GM10847 (cell line): ENCODE results near the gene PLIN1.

ENCODE experiments used
- POLR2A ChIP-seq: IDR thresholded peaks from 2 replicates; pipeline ENCODE4 v1.6.1; 2011; ENCODE audit not compliant: insufficient read length; ENCODE audit errors: extremely low read depth

Gene PLIN1

GRCh38 chr15:89679212-89679611, at the start of gene PLIN1:
Gene PLIN1, minus strand, starts transcription at chr15:89679367. Its CDS starts 1,878 bp downstream, at chr15:89677489.
- no peak for TF ChIP-seq POLR2A

GRCh38 chr15:89728254-89728653, 49.1 kb upstream of the PLIN1 start:
- no peak for TF ChIP-seq POLR2A

GRCh38 chr15:89725064-89725463, 45.9 kb upstream of the PLIN1 start:
- no peak for TF ChIP-seq POLR2A

- no peak for TF ChIP-seq POLR2A
Measured at GRCh38 chr15:89724621-89725020, 45.5 kb upstream of the PLIN1 start.

GRCh38 chr15:89723031-89723430, 43.9 kb upstream of the PLIN1 start:
- no peak for TF ChIP-seq POLR2A

- TF ChIP-seq POLR2A, result no peak
Measured at GRCh38 chr15:89714775-89715174, 35.6 kb upstream of the PLIN1 start.

GRCh38 chr15:89707577-89707976, 28.4 kb upstream of the PLIN1 start:
- TF ChIP-seq POLR2A, result no peak

GRCh38 chr15:89704411-89704810, 25.2 kb upstream of the PLIN1 start:
- no peak for TF ChIP-seq POLR2A

- no peak for TF ChIP-seq POLR2A
Measured at GRCh38 chr15:89695198-89695597, 16.0 kb upstream of the PLIN1 start.

GRCh38 chr15:89693696-89694095, 14.5 kb upstream of the PLIN1 start:
- TF ChIP-seq POLR2A, result no peak

- no peak for TF ChIP-seq POLR2A
Measured at GRCh38 chr15:89693091-89693490, 13.9 kb upstream of the PLIN1 start.

- no peak for TF ChIP-seq POLR2A
Measured at GRCh38 chr15:89690276-89691218, 11.4 kb upstream of the PLIN1 start, which contains the start of the genes PEX11A and WDR93. Gene PEX11A, minus strand, starts transcription at chr15:89690754. Its CDS starts 122 bp downstream, at chr15:89690632. Gene WDR93, plus strand, starts transcription at chr15:89690811. Its CDS starts 10,936 bp downstream, at chr15:89701747.

- no peak for TF ChIP-seq POLR2A
Measured at GRCh38 chr15:89686522-89686921, 7.4 kb upstream of the PLIN1 start.

GRCh38 chr15:89685995-89686394, 6.8 kb upstream of the PLIN1 start:
- TF ChIP-seq POLR2A, result no peak

GRCh38 chr15:89681146-89681545, 2.0 kb upstream of the PLIN1 start:
- no peak for TF ChIP-seq POLR2A

GRCh38 chr15:89680282-89680873, 1.2 kb upstream of the PLIN1 start:
- TF ChIP-seq POLR2A, result no peak
